AG04450 (cell line): ENCODE measurements around the gene RPTOR. TPM values are rescaled to one million over a fixed set of nuclear protein-coding genes. Genes with fewer than 3 reads are reported as not detected.

ENCODE experiments used
- CTCF ChIA-PET: fragments of 300-600, 350-600 bp; formaldehyde crosslinking; extraction: SDS; loops from one replicate; lab custom pipeline; 2022; ENCODE audit warnings: antibody characterized with exemption, inconsistent platforms; lab: Charles Lee
- POLR2A ChIA-PET: fragments of 350-600 bp; formaldehyde crosslinking; extraction: SDS; loops from one replicate; lab custom pipeline; 2021; ENCODE audit warnings: antibody characterized with exemption, inconsistent platforms; lab: Yijun Ruan, JAX
- DNase-seq: peaks from one replicate; pipeline ENCODE4 v3.0.0-alpha.2; 2011; ENCODE audit warnings: low read depth, low spot score
- H3K27ac ChIP-seq: one replicate; pipeline ENCODE4 v1.5.1; 2012; ENCODE audit warnings: low read depth, low read length, control low read depth
- H3K27me3 ChIP-seq: one replicate; pipeline ENCODE4 v1.6.0; 2012; ENCODE audit warnings: low read length; ENCODE audit not compliant: control insufficient read depth, insufficient read depth
- H3K4me3 ChIP-seq: 2 replicates; pipeline ENCODE4 v1.5.1; 2011; ENCODE audit warnings: mild to moderate bottlenecking, low read depth, low read length, control low read depth
- H3K9me3 ChIP-seq: 2 replicates; pipeline ENCODE4 v1.5.1; 2012; ENCODE audit warnings: low read length; ENCODE audit not compliant: control insufficient read depth, insufficient read depth
- polyA plus RNA-seq: library from polyadenylated mRNA; depleted of rRNA; stranded (reverse); fragments of >200 nt; gene quantifications from 2 replicates; pipeline ENCODE4 v1.2.3, GENCODE V29; 2011
- TF ChIP-seq, protein P1 (sequence below): IDR thresholded peaks from 2 replicates; pipeline ENCODE4 v1.5.1; 2011; ENCODE audit warnings: low read depth, low read length, control low read depth, inconsistent platforms

The RPTOR gene
- polyA plus RNA-seq, 1 experiment: 6.2 TPM

DNA sequence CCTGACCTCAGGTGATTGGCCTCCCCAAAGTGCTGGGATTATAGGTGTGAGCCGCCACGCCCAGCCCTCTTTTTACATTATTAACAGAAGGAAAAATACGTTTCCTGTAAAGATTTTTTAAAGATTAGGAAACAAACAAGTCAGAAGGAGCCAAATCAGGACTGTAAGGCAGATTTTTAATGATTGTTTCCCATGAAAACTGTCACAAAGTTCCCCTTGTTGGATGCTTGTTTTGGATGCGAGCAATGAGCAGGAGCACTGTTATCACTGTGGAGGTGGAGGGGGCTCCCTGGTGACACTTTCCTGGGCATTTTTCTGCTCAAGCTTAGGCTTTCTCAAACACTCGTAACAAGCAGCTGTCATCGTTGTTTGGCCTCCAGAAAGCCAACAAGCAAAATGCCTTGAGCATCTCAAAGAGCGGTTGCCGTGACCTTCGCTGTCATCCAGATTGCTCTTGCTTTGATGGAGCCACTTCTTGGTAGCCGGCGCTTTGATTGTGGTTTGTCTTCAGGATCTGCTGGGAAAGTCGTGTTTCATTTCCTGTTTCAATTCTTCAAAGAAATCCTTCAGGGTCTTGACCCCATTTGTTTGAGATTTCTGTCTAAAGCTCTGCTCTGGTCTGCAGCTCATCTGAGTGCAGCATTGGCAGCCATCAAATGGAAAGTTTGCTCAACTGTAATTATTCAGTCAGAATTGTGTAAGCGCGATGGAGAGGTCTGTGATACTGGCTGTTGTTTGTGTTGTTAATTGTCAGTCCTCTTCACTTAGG is 128.7 kb downstream of the RPTOR start:
- TF ChIP-seq, protein P1, sequence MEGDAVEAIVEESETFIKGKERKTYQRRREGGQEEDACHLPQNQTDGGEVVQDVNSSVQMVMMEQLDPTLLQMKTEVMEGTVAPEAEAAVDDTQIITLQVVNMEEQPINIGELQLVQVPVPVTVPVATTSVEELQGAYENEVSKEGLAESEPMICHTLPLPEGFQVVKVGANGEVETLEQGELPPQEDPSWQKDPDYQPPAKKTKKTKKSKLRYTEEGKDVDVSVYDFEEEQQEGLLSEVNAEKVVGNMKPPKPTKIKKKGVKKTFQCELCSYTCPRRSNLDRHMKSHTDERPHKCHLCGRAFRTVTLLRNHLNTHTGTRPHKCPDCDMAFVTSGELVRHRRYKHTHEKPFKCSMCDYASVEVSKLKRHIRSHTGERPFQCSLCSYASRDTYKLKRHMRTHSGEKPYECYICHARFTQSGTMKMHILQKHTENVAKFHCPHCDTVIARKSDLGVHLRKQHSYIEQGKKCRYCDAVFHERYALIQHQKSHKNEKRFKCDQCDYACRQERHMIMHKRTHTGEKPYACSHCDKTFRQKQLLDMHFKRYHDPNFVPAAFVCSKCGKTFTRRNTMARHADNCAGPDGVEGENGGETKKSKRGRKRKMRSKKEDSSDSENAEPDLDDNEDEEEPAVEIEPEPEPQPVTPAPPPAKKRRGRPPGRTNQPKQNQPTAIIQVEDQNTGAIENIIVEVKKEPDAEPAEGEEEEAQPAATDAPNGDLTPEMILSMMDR: no peak

DNA sequence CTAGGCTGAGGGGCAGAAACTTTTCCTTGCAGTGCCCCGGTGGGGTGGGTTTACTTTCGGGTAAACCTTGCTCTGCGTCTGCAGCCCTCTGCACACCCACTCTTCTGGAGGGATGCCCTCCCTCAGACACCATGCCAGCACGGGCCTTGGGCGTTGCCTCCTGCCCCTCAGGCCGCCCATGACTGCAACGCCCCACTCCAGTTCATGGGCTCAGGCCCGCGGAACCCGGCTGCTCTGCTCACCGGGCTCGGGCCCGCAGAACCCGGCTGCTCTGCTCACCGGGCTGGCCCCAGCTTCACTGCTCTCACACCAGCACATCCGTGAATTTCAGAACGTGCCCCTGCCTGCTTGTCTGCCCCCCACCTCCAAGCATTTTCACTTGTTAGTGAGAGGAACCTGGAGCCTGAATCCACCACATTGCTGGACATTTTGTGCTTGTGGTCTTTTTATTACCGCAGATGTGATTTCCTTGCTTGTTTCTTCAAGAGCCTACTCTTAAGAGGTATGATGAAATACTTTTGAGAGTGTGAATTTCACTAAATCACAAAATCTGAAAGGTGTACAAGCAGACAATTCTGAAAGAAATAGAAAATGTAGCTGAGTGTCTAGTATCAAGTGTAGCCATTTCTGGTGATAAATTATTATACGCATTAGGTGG is 130.9 kb downstream of the RPTOR start:
- no peak overlapping the region for H3K4me3 ChIP-seq
- POLR2A ChIA-PET: no interaction called here
- TF ChIP-seq, protein P1: no peak
- H3K27me3 ChIP-seq: no peaks in the 10 kb centered on the region
- H3K27ac ChIP-seq: no peak overlapping the region
- no peak for DNase-seq
- H3K9me3 ChIP-seq: peaks cover 10% of the 10 kb centered on the region
- CTCF ChIA-PET: no interaction called here

More for the DNA sequence above, 128.7 kb downstream of the RPTOR start:
- no peak for DNase-seq
- peaks cover 10% of the 10 kb centered on the region for H3K9me3 ChIP-seq
- no peak overlapping the region for H3K27ac ChIP-seq
- no peaks in the 10 kb centered on the region for H3K27me3 ChIP-seq
- POLR2A ChIA-PET: no interaction called here
- CTCF ChIA-PET: no interaction called here
- H3K4me3 ChIP-seq: no peak overlapping the region

DNA sequence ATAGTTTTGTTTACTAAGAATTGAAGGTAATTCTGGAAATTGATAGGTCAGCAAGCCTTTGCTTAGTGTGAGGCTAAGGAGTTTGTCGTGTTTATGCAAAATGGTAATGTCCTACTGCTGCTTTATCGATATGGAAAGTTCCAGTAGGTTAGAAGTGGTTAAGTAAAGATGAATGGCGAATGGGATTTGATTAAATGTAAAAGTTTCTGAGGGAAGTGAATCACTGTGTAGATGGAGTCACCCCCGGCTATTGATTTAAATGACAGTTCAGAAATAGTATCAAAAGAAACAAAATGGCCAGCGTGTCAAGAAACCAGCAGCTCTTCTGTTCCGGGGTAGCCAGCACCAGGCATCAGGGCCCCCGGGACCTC is 131.4 kb downstream of the RPTOR start:
- Histone ChIP-seq H3K27me3 (no peaks in the 10 kb centered on the region), H3K4me3 (no peak overlapping the region), H3K27ac (no peak overlapping the region), H3K9me3 (peaks cover 6% of the 10 kb centered on the region)
- TF ChIP-seq, protein P1: no peak
- POLR2A ChIA-PET: no interaction called here
- DNase-seq: no peak
- CTCF ChIA-PET: no interaction called here

DNA sequence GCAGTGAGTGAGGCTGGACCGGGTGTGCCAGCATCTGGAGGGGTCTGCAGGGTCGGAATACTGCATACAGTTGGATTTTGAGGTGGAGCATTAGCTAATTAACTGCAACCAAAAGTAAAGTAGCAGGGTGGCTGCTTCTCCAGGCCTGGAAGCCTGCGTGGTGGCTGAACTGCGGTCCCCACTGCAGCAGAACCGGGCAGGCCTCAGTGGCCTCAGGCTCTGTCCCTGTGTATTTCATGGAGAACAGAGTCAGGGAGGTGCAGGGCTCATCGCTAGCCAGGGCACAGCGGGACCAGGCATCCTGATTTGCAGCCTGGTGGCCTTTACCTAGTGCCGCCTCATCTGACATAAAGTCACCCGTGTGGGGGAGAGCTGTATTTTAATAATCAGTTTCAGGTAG is 131.9 kb downstream of the RPTOR start:
- TF ChIP-seq, protein P1: no peak
- H3K4me3 ChIP-seq: no peak overlapping the region
- peaks cover 6% of the 10 kb centered on the region for H3K9me3 ChIP-seq
- POLR2A ChIA-PET: no interaction called here
- H3K27ac ChIP-seq: no peak overlapping the region
- CTCF ChIA-PET: no interaction called here
- no peaks in the 10 kb centered on the region for H3K27me3 ChIP-seq
- DNase-seq: no peak

DNA sequence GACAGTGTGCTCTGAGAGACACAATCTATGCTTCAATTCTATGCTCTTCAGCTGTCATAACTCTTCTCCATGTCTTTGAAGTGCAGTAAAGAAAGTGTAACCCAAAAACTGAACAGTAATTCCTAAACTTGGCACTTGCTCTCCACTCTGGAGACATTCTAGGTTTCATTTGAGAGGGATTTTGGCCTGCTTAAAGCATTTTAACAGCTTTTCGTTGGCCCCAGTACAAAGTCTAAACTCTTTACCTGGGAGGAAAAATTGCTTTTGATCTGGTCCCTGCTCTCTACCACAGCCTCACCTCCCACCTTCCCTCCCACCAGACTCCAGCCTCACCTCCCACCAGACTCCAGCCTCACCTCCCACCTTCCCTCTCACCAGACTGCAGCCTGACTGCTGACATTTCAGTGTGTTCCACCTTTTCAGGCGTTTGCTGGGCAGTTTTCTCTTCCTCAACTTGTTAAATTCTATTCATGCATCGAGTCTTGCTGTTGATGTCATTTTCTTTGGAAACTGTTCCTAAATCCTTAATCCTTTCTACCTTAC is 132.6 kb downstream of the RPTOR start:
- DNase-seq: no peak
- ChIA-PET POLR2A (no interaction called here), CTCF (no interaction called here)
- TF ChIP-seq, protein P1: no peak
- Histone ChIP-seq H3K4me3 (no peak overlapping the region), H3K9me3 (peaks cover 2% of the 10 kb centered on the region), H3K27me3 (no peaks in the 10 kb centered on the region), H3K27ac (no peak overlapping the region)
